Endothelial cell of umbilical vein (primary cell): Measurements from ENCODE around the gene ACP5. TPM values are rescaled to one million over a fixed set of nuclear protein-coding genes. Genes with fewer than 3 reads are reported as not detected.

ENCODE experiments used
- BruUV-seq: library from RNA; stranded (reverse); fragments of 400-500 nt; replicated peaks from 2 replicates; lab custom pipeline; 2021; lab: Mats Ljungman, UMichigan
- CTCF ChIA-PET: fragments of 300-600, 350-600 bp; sonication (Branson Sonifier 250); formaldehyde crosslinking; loops from one replicate; lab custom pipeline; 2021; ENCODE audit warnings: antibody characterized with exemption, inconsistent platforms; lab: Charles Lee
- POLR2A ChIA-PET: fragments of 300-600, 350-600 bp; sonication (Branson Sonifier 250); formaldehyde crosslinking; loops from one replicate; lab custom pipeline; 2021; ENCODE audit warnings: antibody characterized with exemption, inconsistent platforms; lab: Charles Lee
- DNase-seq: peaks from one replicate; pipeline ENCODE4 v3.0.0-alpha.2; 2011; ENCODE audit warnings: low read depth, low spot score
- FAIRE-seq: peaks from 2 replicates; lab custom pipeline; 2011; peaks lifted over from hg19 to GRCh38; lab: Jason Lieb, UNC
- H2AFZ ChIP-seq: 2 replicates; pipeline ENCODE4 v1.6.0; 2012; ENCODE audit warnings: low read depth, low read length, control low read depth, inconsistent platforms
- H3K27ac ChIP-seq: 2 replicates; pipeline ENCODE4 v1.5.1; 2011; ENCODE audit warnings: low read depth, mild to moderate bottlenecking, control low read depth, low read length, moderate library complexity; ENCODE audit not compliant: insufficient read depth
- H3K27me3 ChIP-seq, 2 experiments: 2 replicates each; pipeline versions ENCODE4 v1.6.0 to v1.6.1; 2011; ENCODE audit warnings: low read length in 2 of 2, mixed read lengths in 1 of 2; ENCODE audit not compliant: control insufficient read depth in 2 of 2, insufficient read depth in 2 of 2
- H3K36me3 ChIP-seq, 2 experiments: 2 replicates in 1 of 2; 3 replicates in 1 of 2; pipeline ENCODE4 v1.5.1; 2011; ENCODE audit warnings: low read length in 2 of 2, mild to moderate bottlenecking in 1 of 2, moderate library complexity in 1 of 2; ENCODE audit not compliant: control insufficient read depth in 2 of 2, insufficient read depth in 2 of 2; ENCODE audit errors: extremely low read depth in 1 of 2
- H3K4me1 ChIP-seq: 3 replicates; pipeline ENCODE4 v1.5.1; 2011; ENCODE audit warnings: mild to moderate bottlenecking, low read length; ENCODE audit not compliant: control insufficient read depth, insufficient read depth; ENCODE audit errors: extremely low read depth
- H3K4me2 ChIP-seq: 2 replicates; pipeline ENCODE4 v1.6.1; 2011; ENCODE audit warnings: low read length, control low read depth, mixed read lengths; ENCODE audit not compliant: insufficient read depth
- H3K4me3 ChIP-seq, 3 experiments: fragments of 200-600 bp in 1 of 3; sonication (generic), shearing (Covaris generic) in 1 of 3; replicated peaks in 1 of 3; 2 replicates each; pipeline ENCODE4 v1.5.1; 2011 to 2016; ENCODE audit warnings: control low read depth in 3 of 3, low read length in 3 of 3, mild to moderate bottlenecking in 2 of 3, inconsistent platforms in 1 of 3, low read depth in 1 of 3, moderate library complexity in 1 of 3; ENCODE audit not compliant: insufficient read depth in 1 of 3
- H3K79me2 ChIP-seq: 2 replicates; pipeline ENCODE4 v1.6.0; 2012; ENCODE audit warnings: low read length, inconsistent platforms; ENCODE audit not compliant: control insufficient read depth, insufficient read depth
- H3K9ac ChIP-seq: replicated peaks from 2 replicates; pipeline ENCODE3; 2011; ENCODE audit warnings: low read length, control low read depth; ENCODE audit not compliant: insufficient read depth; ENCODE audit errors: extremely low read depth
- H3K9me1 ChIP-seq: replicated peaks from 3 replicates; pipeline ENCODE4 v1.6.0; 2011; ENCODE audit warnings: mild to moderate bottlenecking, low read length; ENCODE audit not compliant: control insufficient read depth, insufficient read depth; ENCODE audit errors: extremely low read depth
- H3K9me3 ChIP-seq: replicated peaks from 2 replicates; pipeline ENCODE4 v1.5.1; 2012; ENCODE audit warnings: low read length, inconsistent platforms; ENCODE audit not compliant: control insufficient read depth, insufficient read depth
- H4K20me1 ChIP-seq: replicated peaks from 2 replicates; pipeline ENCODE3; 2011; ENCODE audit warnings: mild to moderate bottlenecking, low read length; ENCODE audit not compliant: control insufficient read depth, insufficient read depth; ENCODE audit errors: extremely low read depth
- CTCF ChIP-seq, 2 donors: IDR thresholded peaks; 1 replicate in 1 of 2; 2 replicates in 1 of 2; pipeline ENCODE4 v1.5.1; 2011; ENCODE audit warnings: low read length in 2 of 2, mild to moderate bottlenecking in 2 of 2, moderate library complexity in 2 of 2, control low read depth in 1 of 2, inconsistent platforms in 1 of 2, low read depth in 1 of 2; ENCODE audit not compliant: insufficient read depth in 1 of 2; ENCODE audit errors: extremely low read depth in 1 of 2
- EZH2 ChIP-seq: IDR thresholded peaks from 2 replicates; pipeline ENCODE4 v1.6.1; 2012; ENCODE audit warnings: borderline replicate concordance, low read depth, mild to moderate bottlenecking, moderate library complexity, low read length, inconsistent platforms; ENCODE audit not compliant: severe bottlenecking
- FOS ChIP-seq: IDR thresholded peaks from 2 replicates; pipeline ENCODE4 v1.6.1; 2011; ENCODE audit warnings: mild to moderate bottlenecking, low read length, moderate library complexity, borderline replicate concordance; ENCODE audit not compliant: insufficient read depth
- GATA2 ChIP-seq: IDR thresholded peaks from 2 replicates; pipeline ENCODE4 v1.7.0; 2011; ENCODE audit warnings: low read depth, mild to moderate bottlenecking, moderate library complexity, mixed read lengths, low read length; ENCODE audit not compliant: insufficient read length, insufficient read depth
- JUN ChIP-seq: IDR thresholded peaks from 2 replicates; pipeline ENCODE4 v1.6.1; 2011; ENCODE audit warnings: borderline replicate concordance, low read depth; ENCODE audit not compliant: insufficient read length, insufficient read depth
- MAX ChIP-seq: IDR thresholded peaks from 2 replicates; pipeline ENCODE4 v1.6.1; 2011; ENCODE audit not compliant: insufficient read depth, insufficient read length
- MYC ChIP-seq: IDR thresholded peaks from one replicate; pipeline ENCODE4 v1.6.1; 2011; ENCODE audit warnings: mild to moderate bottlenecking, low read depth, low read length
- POLR2A ChIP-seq: IDR thresholded peaks from 2 replicates; pipeline ENCODE4 v1.6.1; 2012; ENCODE audit warnings: low read depth, mild to moderate bottlenecking, control low read depth, low read length
- POLR2AphosphoS5 ChIP-seq: IDR thresholded peaks from 2 replicates; pipeline ENCODE4 v1.6.1; 2012; ENCODE audit warnings: low read depth, mild to moderate bottlenecking, control low read depth, low read length, moderate library complexity; ENCODE audit not compliant: insufficient read depth
- dilution Hi-C: fragments of 300-500 bp; cut with MboI; formaldehyde crosslinking; loops from one replicate; pipeline ENCODE4 v1.15.0; 2019; ENCODE audit warnings: low sequenced_read_pairs; ENCODE audit not compliant: extremely low pct_ligation_motif_present
- intact Hi-C: fragments of 100-400 bp; cut with micrococcal nuclease; formaldehyde crosslinking; loops from one replicate; pipeline ENCODE4 v1.10.0; 2022
- polyA plus RNA-seq, 4 experiments: library from polyadenylated mRNA; depleted of rRNA in 3 of 4; stranded (reverse) in 3 of 4; unstranded in 1 of 4; fragments of >200 nt; gene quantifications; 2 replicates each; pipeline versions ENCODE4 v1.2.1 to v1.2.3, GENCODE V29; 2011 to 2012; ENCODE audit warnings: missing spikeins in 1 of 4
- total RNA-seq: library from RNA; stranded (reverse); gene quantifications from 2 replicates; pipeline ENCODE4 v1.2.3, GENCODE V29; 2021

Gene ACP5
- total and polyA plus RNA-seq, 2 donors (not counting 3 experiments of a cell fraction or from before 2014, with no cell fraction given): 1.3 TPM; not detected in 1

GRCh38 chr19:11554160-11554559 lies 23.3 kb downstream of the ACP5 start:
- FAIRE-seq (no peak), DNase-seq (no peak)
- no peak overlapping the region for H3K27ac ChIP-seq
- ChIA-PET POLR2A (no interaction called here), CTCF (interaction anchor here (0.7 kb wide), 1 partner anchor 434 kb away, joined by 3 read pairs; no protein-coding TSS in a partner anchor)
- BruUV-seq: no TSS peak
- dilution Hi-C loops: no loop called here
- intact Hi-C loops: no loop called here
- no peak overlapping the region for H3K9ac ChIP-seq
- no peak overlapping the region for H3K4me3 ChIP-seq
- H3K4me1 ChIP-seq: peaks cover 6% of the 10 kb centered on the region
- H3K9me1 ChIP-seq: no peaks in the 10 kb centered on the region
- no peak overlapping the region for H3K4me2 ChIP-seq
- TF ChIP-seq POLR2A: no peak
- no peaks in the 10 kb centered on the region for H3K27me3 ChIP-seq
- no peak overlapping the region for H2AFZ ChIP-seq
- H3K36me3 ChIP-seq: peaks cover 0 to 20% of the 10 kb centered on the region in 2 experiments
- no peaks in the 10 kb centered on the region for H4K20me1 ChIP-seq
- H3K79me2 ChIP-seq: peaks cover 24% of the 10 kb centered on the region
- H3K9me3 ChIP-seq: no peaks in the 10 kb centered on the region

GRCh38 chr19:11552666-11553372 lies 24.6 kb downstream of the ACP5 start:
- TSS peak; percentile 12 for BruUV-seq
- peaks cover under 1% of the 10 kb centered on the region for H3K4me1 ChIP-seq
- FAIRE-seq: no peak
- H3K27ac ChIP-seq: no peak overlapping the region
- H3K9me1 ChIP-seq: no peaks in the 10 kb centered on the region
- H4K20me1 ChIP-seq: no peaks in the 10 kb centered on the region
- no peak overlapping the region for H3K4me3 ChIP-seq
- CTCF ChIA-PET: interaction anchor here (1.2 to 1.6 kb wide), 2 partner anchors 11 to 259 kb away, joined by 5 read pairs; no protein-coding TSS in a partner anchor
- no peak overlapping the region for H3K9ac ChIP-seq
- H3K36me3 ChIP-seq: peaks cover 0 to 20% of the 10 kb centered on the region in 2 experiments
- no peak for TF ChIP-seq CTCF (IDR thresholded peaks at IDR 0.05; ENCODE audit: extremely low read depth in 1 of 2, insufficient read depth in 1 of 2, low read depth in 1 of 2, low read length in 2 of 2)
- TF ChIP-seq MYC: no peak
- no peak for TF ChIP-seq POLR2A
- TF ChIP-seq JUN: no peak
- TF ChIP-seq MAX: no peak
- TF ChIP-seq FOS: no peak
- TF ChIP-seq EZH2: no peak
- TF ChIP-seq GATA2: no peak
- TF ChIP-seq POLR2AphosphoS5: no peak
- H3K27me3 ChIP-seq: no peaks in the 10 kb centered on the region
- intact Hi-C loops: no loop called here
- H3K9me3 ChIP-seq: no peaks in the 10 kb centered on the region
- POLR2A ChIA-PET: no interaction called here
- dilution Hi-C loops: no loop called here
- H3K4me2 ChIP-seq: no peak overlapping the region
- peaks cover 13% of the 10 kb centered on the region for H3K79me2 ChIP-seq
- no peak for DNase-seq
- no peak overlapping the region for H2AFZ ChIP-seq
